Iris pigment epithelial cell (primary cell): ENCODE measurements around the gene SESN1.

ENCODE experiments used
- DNase-seq: peaks from one replicate; pipeline ENCODE4 v3.0.0-alpha.2; 2011; ENCODE audit warnings: low read depth

Gene SESN1

GRCh38 chr6:109028439-109028838, 66.2 kb downstream of the SESN1 start:
- DNase-seq = no peak

GRCh38 chr6:109027964-109028363, 66.7 kb downstream of the SESN1 start:
- no peak for DNase-seq

GRCh38 chr6:109025639-109026038, 69.0 kb downstream of the SESN1 start:
- no peak for DNase-seq

GRCh38 chr6:109024784-109025183, 69.9 kb downstream of the SESN1 start:
- DNase-seq = peak; percentile 8

- DNase-seq = peak; percentile 41
Measured at GRCh38 chr6:109024368-109024767, 70.3 kb downstream of the SESN1 start.

GRCh38 chr6:109023356-109023925, 71.2 kb downstream of the SESN1 start:
- no peak for DNase-seq

GRCh38 chr6:109021870-109022269, 72.8 kb downstream of the SESN1 start:
- no peak for DNase-seq

- no peak for DNase-seq
Measured at GRCh38 chr6:109019911-109020310, 74.7 kb downstream of the SESN1 start.

- DNase-seq = no peak
Measured at GRCh38 chr6:109015176-109015575, 79.5 kb downstream of the SESN1 start.

- no peak for DNase-seq
Measured at GRCh38 chr6:109014606-109015005, 80.0 kb downstream of the SESN1 start.

GRCh38 chr6:109013656-109014305, 80.9 kb downstream of the SESN1 start:
- DNase-seq = no peak

- no peak for DNase-seq
Measured at GRCh38 chr6:109010705-109011102, 83.9 kb downstream of the SESN1 start.

GRCh38 chr6:109009962-109010704, 84.5 kb downstream of the SESN1 start:
- DNase-seq = no peak

- DNase-seq = peak; percentile 90
Measured at GRCh38 chr6:109009236-109009961, 85.2 kb downstream of the SESN1 start.

- peak; percentile 47 for DNase-seq
Measured at GRCh38 chr6:109008537-109009235, 86.0 kb downstream of the SESN1 start.

GRCh38 chr6:109008054-109008453, 86.6 kb downstream of the SESN1 start:
- no peak for DNase-seq

- DNase-seq = no peak
Measured at GRCh38 chr6:109007521-109007920, 87.1 kb downstream of the SESN1 start.

GRCh38 chr6:109006818-109007217, 87.8 kb downstream of the SESN1 start:
- DNase-seq = no peak

GRCh38 chr6:109002882-109003281, 91.8 kb downstream of the SESN1 start:
- no peak for DNase-seq

GRCh38 chr6:109002051-109002697, 92.5 kb downstream of the SESN1 start:
- peak; percentile 87 for DNase-seq

- peak; percentile 19 for DNase-seq
Measured at GRCh38 chr6:109001291-109001894, 93.3 kb downstream of the SESN1 start.
